GM19438 (cell line): Measurements from ENCODE around the gene SYNE2.
"Not testable (repeated sequence)": the region's sequence is repeated elsewhere in the genome, so short reads cannot be mapped to it uniquely, and the experiment has no call there.

ENCODE experiments used
- ATAC-seq: cut with Tn5 transposase; IDR thresholded peaks from one replicate; pipeline ENCODE4 v1.9.1; 2021; ENCODE audit warnings: low read depth; ENCODE audit not compliant: unreplicated experiment

SYNE2 gene

GRCh38 chr14:64000749-64001148, 147.9 kb downstream of the SYNE2 start:
- peak; percentile 72 for ATAC-seq

GRCh38 chr14:64005822-64006221, 153.0 kb downstream of the SYNE2 start:
- ATAC-seq = no peak

GRCh38 chr14:64008016-64008415, 155.2 kb downstream of the SYNE2 start:
- ATAC-seq = no peak

- no peak for ATAC-seq
Measured at GRCh38 chr14:64012003-64012402, 159.2 kb downstream of the SYNE2 start.

GRCh38 chr14:64012720-64013119, 159.9 kb downstream of the SYNE2 start:
- no peak for ATAC-seq

- ATAC-seq = no peak
Measured at GRCh38 chr14:64025479-64025878, 172.7 kb downstream of the SYNE2 start.

- no peak for ATAC-seq
Measured at GRCh38 chr14:64026600-64026999, 173.8 kb downstream of the SYNE2 start.

GRCh38 chr14:64035143-64035542, 182.3 kb downstream of the SYNE2 start:
- no peak for ATAC-seq

- ATAC-seq = not testable (repeated sequence)
Measured at GRCh38 chr14:64037869-64038745, 185.3 kb downstream of the SYNE2 start.

- ATAC-seq = no peak
Measured at GRCh38 chr14:64038841-64039542, 186.2 kb downstream of the SYNE2 start.

- ATAC-seq = no peak
Measured at GRCh38 chr14:64040044-64040443, 187.2 kb downstream of the SYNE2 start.

GRCh38 chr14:64043296-64043695, 190.5 kb downstream of the SYNE2 start:
- not testable (repeated sequence) for ATAC-seq

GRCh38 chr14:64045091-64045490, 192.3 kb downstream of the SYNE2 start:
- no peak for ATAC-seq

GRCh38 chr14:64049616-64050381, 197.0 kb downstream of the SYNE2 start:
- ATAC-seq = no peak

- ATAC-seq = no peak
Measured at GRCh38 chr14:64053694-64054669, 201.2 kb downstream of the SYNE2 start.

GRCh38 chr14:64059454-64060198, 206.8 kb downstream of the SYNE2 start:
- ATAC-seq = no peak

- ATAC-seq = no peak
Measured at GRCh38 chr14:64060199-64060545, 207.4 kb downstream of the SYNE2 start.

- ATAC-seq = no peak
Measured at GRCh38 chr14:64060648-64061096, 207.9 kb downstream of the SYNE2 start.

GRCh38 chr14:64061115-64061514, 208.3 kb downstream of the SYNE2 start:
- no peak for ATAC-seq
